OCI-LY3 (cell line): Measurements from ENCODE around the gene UGT1A5.

Source experiments
- H2AFZ ChIP-seq: fragments of 200-600, 300-600 bp; shearing (Covaris generic); 2 replicates; pipeline ENCODE4 v1.6.0; 2014; ENCODE audit warnings: antibody characterized with exemption, low read depth, low read length
- H3K27ac ChIP-seq: fragments of 200-600, 300-600 bp; sonication (generic); 2 replicates; pipeline ENCODE4 v1.5.1; 2014; ENCODE audit warnings: mild to moderate bottlenecking, low read length, moderate library complexity, mixed read lengths
- H3K27me3 ChIP-seq: fragments of 200-600, 300-600 bp; sonication (generic); 2 replicates; pipeline ENCODE4 v1.6.1; 2014; ENCODE audit warnings: low read depth, low read length, mixed read lengths
- H3K36me3 ChIP-seq: fragments of 200-600, 300-600 bp; sonication (generic); replicated peaks from 2 replicates; pipeline ENCODE3; 2014; ENCODE audit warnings: low read depth, low read length, mixed read lengths
- H3K4me1 ChIP-seq: fragments of 300-600, 200-600 bp; sonication (generic); 2 replicates; pipeline ENCODE4 v1.6.1; 2014; ENCODE audit warnings: low read length, mixed read lengths
- H3K4me2 ChIP-seq: fragments of 200-600, 300-600 bp; sonication (generic); 2 replicates; pipeline ENCODE4 v1.6.1; 2014; ENCODE audit warnings: low read length, mixed read lengths
- H3K4me3 ChIP-seq: fragments of 300-600, 200-600 bp; sonication (generic); 2 replicates; pipeline ENCODE4 v1.5.1; 2014; ENCODE audit warnings: antibody characterized with exemption, mild to moderate bottlenecking, low read length, moderate library complexity
- H3K79me2 ChIP-seq: fragments of 300-600, 200-600 bp; shearing (Covaris generic); 2 replicates; pipeline ENCODE4 v1.6.1; 2014; ENCODE audit warnings: mild to moderate bottlenecking, low read length, mixed read lengths
- H3K9ac ChIP-seq: fragments of 300-600, 200-600 bp; shearing (Covaris generic); 2 replicates; pipeline ENCODE4 v1.6.0; 2014; ENCODE audit warnings: mild to moderate bottlenecking, low read length, moderate library complexity
- H3K9me3 ChIP-seq: fragments of 200-600, 300-600 bp; shearing (Covaris generic); 2 replicates; pipeline ENCODE4 v1.6.1; 2014; ENCODE audit warnings: low read length, mixed read lengths; ENCODE audit not compliant: insufficient read depth
- H4K20me1 ChIP-seq: fragments of 200-600, 300-600 bp; sonication (generic); 2 replicates; pipeline ENCODE4 v1.6.1; 2016; ENCODE audit warnings: low read length, mixed read lengths; ENCODE audit not compliant: insufficient read depth
- CTCF ChIP-seq: fragments of 200-600, 300-600 bp; sonication (generic); IDR thresholded peaks from 2 replicates; pipeline ENCODE4 v1.5.1; 2014; ENCODE audit warnings: antibody characterized with exemption, low read length, low read depth
- EZH2phosphoT487 ChIP-seq: fragments of 200-600 bp; shearing (Covaris generic); IDR thresholded peaks from 2 replicates; pipeline ENCODE4 v1.6.1; 2018; ENCODE audit warnings: antibody characterized with exemption, mixed run types, low read depth

The UGT1A5 gene

GRCh38 chr2:233778030-233778429 is 65.3 kb downstream of the UGT1A5 start, which contains the start of gene MROH2A:
Gene MROH2A, plus strand, starts transcription at chr2:233778330. Its CDS starts 1,029 bp downstream, at chr2:233779359.
- Histone ChIP-seq H3K79me2 (no peaks in the 10 kb centered on the region), H2AFZ (no peak within 1 kb of the TSS), H3K9ac (no peak within 1 kb of the TSS), H3K4me2 (no peak within 1 kb of the TSS), H3K27ac (no peak within 1 kb of the TSS), H4K20me1 (no peaks in the 10 kb centered on the region), H3K36me3 (no peaks in the 10 kb centered on the region), H3K4me3 (no peak within 1 kb of the TSS), H3K9me3 (no peaks in the 10 kb centered on the region), H3K27me3 (no peaks in the 10 kb centered on the region), H3K4me1 (no peaks in the 10 kb centered on the region)
- TF ChIP-seq CTCF (no peak), EZH2phosphoT487 (no peak)

GRCh38 chr2:233779722-233780121 is 67.0 kb downstream of the UGT1A5 start:
- Histone ChIP-seq H3K9me3 (no peaks in the 10 kb centered on the region), H3K27ac (no peak overlapping the region), H3K27me3 (no peaks in the 10 kb centered on the region)

GRCh38 chr2:233780771-233781170 is 68.1 kb downstream of the UGT1A5 start:
- H3K9me3 ChIP-seq = no peaks in the 10 kb centered on the region
- no peak for TF ChIP-seq EZH2phosphoT487
- no peak for TF ChIP-seq CTCF

More at GRCh38 chr2:233779722-233780121, 67.0 kb downstream of the UGT1A5 start:
- Histone ChIP-seq H3K9ac (no peak overlapping the region), H2AFZ (no peak overlapping the region), H3K4me2 (no peak overlapping the region), H4K20me1 (no peaks in the 10 kb centered on the region), H3K79me2 (no peaks in the 10 kb centered on the region), H3K36me3 (no peaks in the 10 kb centered on the region), H3K4me3 (no peak overlapping the region), H3K4me1 (no peaks in the 10 kb centered on the region)
- TF ChIP-seq EZH2phosphoT487 (no peak), CTCF (no peak)

GRCh38 chr2:233789554-233789953 is 76.8 kb downstream of the UGT1A5 start:
- H3K27ac ChIP-seq = no peak overlapping the region
- no peak overlapping the region for H3K9ac ChIP-seq
- H3K4me3 ChIP-seq = no peak overlapping the region
- no peak overlapping the region for H2AFZ ChIP-seq
- TF ChIP-seq CTCF (no peak), EZH2phosphoT487 (no peak)
- H3K79me2 ChIP-seq = no peaks in the 10 kb centered on the region
- no peaks in the 10 kb centered on the region for H3K36me3 ChIP-seq
- H3K4me1 ChIP-seq = no peaks in the 10 kb centered on the region
- no peaks in the 10 kb centered on the region for H3K27me3 ChIP-seq
- H3K4me2 ChIP-seq = no peak overlapping the region
- no peaks in the 10 kb centered on the region for H4K20me1 ChIP-seq
- H3K9me3 ChIP-seq = no peaks in the 10 kb centered on the region

More at GRCh38 chr2:233780771-233781170, 68.1 kb downstream of the UGT1A5 start:
- Histone ChIP-seq H3K9ac (no peak overlapping the region), H3K27me3 (no peaks in the 10 kb centered on the region), H3K27ac (no peak overlapping the region), H2AFZ (no peak overlapping the region), H3K4me1 (no peaks in the 10 kb centered on the region), H3K36me3 (no peaks in the 10 kb centered on the region), H3K4me2 (no peak overlapping the region), H3K79me2 (no peaks in the 10 kb centered on the region), H4K20me1 (no peaks in the 10 kb centered on the region), H3K4me3 (no peak overlapping the region)
